HepG2 (cell line): ENCODE data around the gene RPL23. TPM values are rescaled to one million over a fixed set of nuclear protein-coding genes. Genes with fewer than 3 reads are reported as not detected.
A peak's percentile ranks its signal among the peaks of the same experiment; 100 is the strongest.

Experiments used
- AGO1 ChIP-seq: fragments of 200-400 bp; formaldehyde crosslinking; IDR thresholded peaks from 2 replicates; pipeline ENCODE4 v1.6.1; 2017; ENCODE audit warnings: mild to moderate bottlenecking, low read depth, low read length, moderate library complexity; ENCODE audit not compliant: poor library complexity, severe bottlenecking
- CCAR2 ChIP-seq: fragments of 200-400 bp; formaldehyde crosslinking; optimal IDR thresholded peaks from 2 replicates; pipeline ENCODE3; 2018; ENCODE audit warnings: low read depth, mild to moderate bottlenecking, low read length, moderate library complexity
- EHMT2 ChIP-seq: fragments of 200-600 bp; sonication (generic); IDR thresholded peaks from 2 replicates; pipeline ENCODE4 v1.7.0; 2017; ENCODE audit warnings: antibody characterized with exemption, low read depth, low read length, borderline replicate concordance
- ELF1 ChIP-seq: sonication (generic); formaldehyde crosslinking; IDR thresholded peaks from 2 replicates; pipeline ENCODE4 v1.4.0; 2020; ENCODE audit warnings: missing genetic modification reagents
- GFI1 ChIP-seq: sonication (generic); formaldehyde crosslinking; IDR thresholded peaks from 2 replicates; pipeline ENCODE4 v1.5.0; 2020; ENCODE audit warnings: missing genetic modification reagents, mild to moderate bottlenecking, borderline replicate concordance
- HDAC6 ChIP-seq: fragments of 200-600 bp; sonication (generic); IDR thresholded peaks from 2 replicates; pipeline ENCODE4 v1.7.0; 2017; ENCODE audit warnings: mild to moderate bottlenecking, antibody characterized with exemption, low read length, low read depth
- HOXA3 ChIP-seq: sonication (generic); formaldehyde crosslinking; IDR thresholded peaks from 2 replicates; pipeline ENCODE4 v1.5.0; 2020; ENCODE audit warnings: missing genetic modification reagents
- RAD21 ChIP-seq: fragments of 450-650 bp; formaldehyde crosslinking; IDR thresholded peaks from 2 replicates; pipeline ENCODE4 v1.5.0; 2020; ENCODE audit warnings: mild to moderate bottlenecking
- SNAPC2 ChIP-seq: sonication (generic); formaldehyde crosslinking; IDR thresholded peaks from 2 replicates; pipeline ENCODE4 v1.8.1; 2022; ENCODE audit warnings: mild to moderate bottlenecking, missing genetic modification reagents
- ZBTB20 ChIP-seq: sonication (generic); formaldehyde crosslinking; IDR thresholded peaks from 2 replicates; pipeline ENCODE4 v1.8.1; 2023; ENCODE audit warnings: missing genetic modification reagents, low read depth, mild to moderate bottlenecking, borderline replicate concordance
- ZNF101 ChIP-seq: sonication (generic); formaldehyde crosslinking; IDR thresholded peaks from 2 replicates; pipeline ENCODE4 v1.4.0; 2020; ENCODE audit warnings: mild to moderate bottlenecking, low read depth, missing genetic modification reagents, borderline replicate concordance
- ZNF253 ChIP-seq: sonication (generic); formaldehyde crosslinking; IDR thresholded peaks from 2 replicates; pipeline ENCODE4 v1.8.0; 2022; ENCODE audit warnings: mild to moderate bottlenecking, missing genetic modification reagents, borderline replicate concordance
- ZNF468 ChIP-seq: sonication (generic); formaldehyde crosslinking; IDR thresholded peaks from 2 replicates; pipeline ENCODE4 v1.8.0; 2022; ENCODE audit warnings: mild to moderate bottlenecking, moderate library complexity, missing genetic modification reagents
- ZNF775 ChIP-seq: sonication (generic); formaldehyde crosslinking; IDR thresholded peaks from 2 replicates; pipeline ENCODE4 v1.4.0; 2020; ENCODE audit warnings: missing genetic modification reagents, mild to moderate bottlenecking, moderate library complexity, borderline replicate concordance
- polyA plus RNA-seq, 8 experiments: library from polyadenylated mRNA; depleted of rRNA in 3 of 8; stranded (reverse) in 7 of 8; unstranded in 1 of 8; fragments of >200 nt; fragmentation: Illumina TruSeq in 4 of 8; extraction: Trizol in 4 of 8; gene quantifications; 2 replicates each; pipeline versions ENCODE4 v1.2.1 to v1.2.3, GENCODE V29; 2011 to 2016; ENCODE audit warnings: low read depth in 4 of 8, missing spikeins in 1 of 8, mixed read lengths in 1 of 8; ENCODE audit not compliant: insufficient read depth in 1 of 8
- total RNA-seq, 5 experiments: library from RNA; depleted of rRNA; stranded (reverse); fragments of >200 nt; fragmentation: Illumina TruSeq; extraction: Trizol; gene quantifications; 2 replicates each; pipeline ENCODE4 v1.2.3, GENCODE V29; 2016; ENCODE audit warnings: low read depth in 1 of 5
- TF ChIP-seq, protein P1 (sequence below): sonication (generic); formaldehyde crosslinking; IDR thresholded peaks from 2 replicates; pipeline ENCODE4 v1.8.0; 2022; ENCODE audit warnings: mild to moderate bottlenecking, missing genetic modification reagents; ENCODE audit not compliant: insufficient replicate concordance
- TF ChIP-seq, protein P2 (sequence below): sonication (generic); formaldehyde crosslinking; IDR thresholded peaks from 2 replicates; pipeline ENCODE4 v1.5.1; 2020; ENCODE audit warnings: missing genetic modification reagents, mild to moderate bottlenecking, borderline replicate concordance
- TF ChIP-seq, protein P3 (sequence below): sonication (generic); formaldehyde crosslinking; IDR thresholded peaks from 2 replicates; pipeline ENCODE4 v1.8.1; 2023; ENCODE audit warnings: mild to moderate bottlenecking, moderate library complexity, missing genetic modification reagents
- TF ChIP-seq, protein P4 (sequence below): sonication (generic); formaldehyde crosslinking; IDR thresholded peaks from 2 replicates; pipeline ENCODE4 v1.4.0; 2020; ENCODE audit warnings: mild to moderate bottlenecking, missing genetic modification reagents, borderline replicate concordance
- TF ChIP-seq, protein P5 (sequence below): IDR thresholded peaks from 2 replicates; pipeline ENCODE4 v1.6.1; 2012; ENCODE audit warnings: low read depth, low read length, improper control_type of control experiment

The RPL23 gene
- total and polyA plus RNA-seq, 2 of the 13 experiments (the other 11 are each of a cell fraction or from before 2014, with no cell fraction given) = 2,790 to 4,860 TPM

DNA sequence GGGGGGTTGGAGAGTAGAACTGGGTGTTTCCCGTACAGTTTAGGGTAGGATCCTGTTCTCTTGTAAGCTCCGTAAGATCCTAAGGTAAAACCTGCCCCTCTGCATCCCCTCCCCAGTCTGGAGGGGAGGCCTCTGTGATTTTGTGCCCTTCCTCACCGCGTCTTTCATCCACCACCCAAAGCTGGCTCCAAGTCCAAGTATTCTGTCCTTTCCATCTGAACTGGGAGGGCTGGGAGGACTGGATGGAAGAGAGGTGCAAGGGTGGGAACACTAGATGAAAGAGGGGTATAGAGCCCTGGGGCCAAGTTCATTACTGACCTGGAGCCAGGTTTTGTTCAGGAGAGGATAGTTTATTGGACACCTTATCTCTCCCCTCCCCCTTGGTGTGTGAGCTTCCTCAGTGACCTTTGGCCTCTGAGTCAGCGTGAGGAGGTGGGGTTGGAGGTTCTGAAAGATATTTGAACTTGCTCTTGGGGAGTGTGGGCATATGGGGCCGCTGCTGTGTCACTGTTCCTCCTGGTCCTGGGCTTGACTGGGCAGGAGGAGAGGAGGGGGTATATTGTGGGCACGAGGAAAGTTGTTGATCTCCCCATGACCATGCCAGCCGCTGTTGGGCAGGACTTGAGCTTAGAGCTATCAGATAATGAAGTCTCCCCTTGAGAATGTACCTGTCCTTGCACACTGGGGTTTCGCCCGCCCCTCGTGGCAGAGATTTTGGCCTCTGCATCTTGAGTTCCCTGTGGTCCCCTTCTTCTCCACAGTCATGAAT is 17.9 kb upstream of the RPL23 start (continued):
- TF ChIP-seq ZNF468 (CRISPR knock-in tag) (no peak), AGO1 (no peak), EHMT2 (no peak), ZNF101 (CRISPR knock-in tag) (no peak), HDAC6 (no peak), ZNF253 (CRISPR knock-in tag) (no peak), SNAPC2 (CRISPR knock-in tag) (0 out of 2 replicates have a peak, but pooled peaks have one; percentile 65), ZNF775 (CRISPR knock-in tag) (no peak), RAD21 (CRISPR knock-in tag) (peak; percentile 61), ELF1 (CRISPR knock-in tag) (peak; percentile 66), CCAR2 (peak; percentile 60), GFI1 (CRISPR knock-in tag) (peak; percentile 82), ZBTB20 (CRISPR knock-in tag) (peak; percentile 93; the same call in 1 of the 2 replicates), HOXA3 (peak; percentile 80)
- TF ChIP-seq, protein P1, sequence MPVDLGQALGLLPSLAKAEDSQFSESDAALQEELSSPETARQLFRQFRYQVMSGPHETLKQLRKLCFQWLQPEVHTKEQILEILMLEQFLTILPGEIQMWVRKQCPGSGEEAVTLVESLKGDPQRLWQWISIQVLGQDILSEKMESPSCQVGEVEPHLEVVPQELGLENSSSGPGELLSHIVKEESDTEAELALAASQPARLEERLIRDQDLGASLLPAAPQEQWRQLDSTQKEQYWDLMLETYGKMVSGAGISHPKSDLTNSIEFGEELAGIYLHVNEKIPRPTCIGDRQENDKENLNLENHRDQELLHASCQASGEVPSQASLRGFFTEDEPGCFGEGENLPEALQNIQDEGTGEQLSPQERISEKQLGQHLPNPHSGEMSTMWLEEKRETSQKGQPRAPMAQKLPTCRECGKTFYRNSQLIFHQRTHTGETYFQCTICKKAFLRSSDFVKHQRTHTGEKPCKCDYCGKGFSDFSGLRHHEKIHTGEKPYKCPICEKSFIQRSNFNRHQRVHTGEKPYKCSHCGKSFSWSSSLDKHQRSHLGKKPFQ (CRISPR knock-in tag) = peak; percentile 84
- TF ChIP-seq, protein P2, sequence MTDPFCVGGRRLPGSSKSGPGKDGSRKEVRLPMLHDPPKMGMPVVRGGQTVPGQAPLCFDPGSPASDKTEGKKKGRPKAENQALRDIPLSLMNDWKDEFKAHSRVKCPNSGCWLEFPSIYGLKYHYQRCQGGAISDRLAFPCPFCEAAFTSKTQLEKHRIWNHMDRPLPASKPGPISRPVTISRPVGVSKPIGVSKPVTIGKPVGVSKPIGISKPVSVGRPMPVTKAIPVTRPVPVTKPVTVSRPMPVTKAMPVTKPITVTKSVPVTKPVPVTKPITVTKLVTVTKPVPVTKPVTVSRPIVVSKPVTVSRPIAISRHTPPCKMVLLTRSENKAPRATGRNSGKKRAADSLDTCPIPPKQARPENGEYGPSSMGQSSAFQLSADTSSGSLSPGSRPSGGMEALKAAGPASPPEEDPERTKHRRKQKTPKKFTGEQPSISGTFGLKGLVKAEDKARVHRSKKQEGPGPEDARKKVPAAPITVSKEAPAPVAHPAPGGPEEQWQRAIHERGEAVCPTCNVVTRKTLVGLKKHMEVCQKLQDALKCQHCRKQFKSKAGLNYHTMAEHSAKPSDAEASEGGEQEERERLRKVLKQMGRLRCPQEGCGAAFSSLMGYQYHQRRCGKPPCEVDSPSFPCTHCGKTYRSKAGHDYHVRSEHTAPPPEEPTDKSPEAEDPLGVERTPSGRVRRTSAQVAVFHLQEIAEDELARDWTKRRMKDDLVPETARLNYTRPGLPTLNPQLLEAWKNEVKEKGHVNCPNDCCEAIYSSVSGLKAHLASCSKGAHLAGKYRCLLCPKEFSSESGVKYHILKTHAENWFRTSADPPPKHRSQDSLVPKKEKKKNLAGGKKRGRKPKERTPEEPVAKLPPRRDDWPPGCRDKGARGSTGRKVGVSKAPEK = no peak
- TF ChIP-seq, protein P3, sequence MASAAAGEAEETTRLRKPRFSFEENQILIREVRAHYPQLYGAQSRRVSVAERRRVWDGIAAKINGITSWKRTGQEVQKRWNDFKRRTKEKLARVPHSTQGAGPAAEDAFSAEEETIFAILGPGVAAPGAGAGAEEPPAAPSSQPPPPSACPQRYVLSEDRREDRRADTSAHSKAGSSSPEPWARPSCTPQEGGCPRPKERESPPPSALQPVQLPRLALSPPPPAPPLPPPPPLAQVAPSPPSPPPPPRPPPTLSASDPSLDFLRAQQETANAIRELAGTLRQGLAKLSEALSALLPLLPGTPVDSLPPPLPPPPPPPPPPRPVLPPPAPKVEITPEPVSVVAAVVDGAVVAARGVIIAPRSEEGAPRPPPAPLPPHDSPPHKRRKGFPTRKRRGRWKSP (CRISPR knock-in tag) = peak; percentile 85
- TF ChIP-seq, protein P4, sequence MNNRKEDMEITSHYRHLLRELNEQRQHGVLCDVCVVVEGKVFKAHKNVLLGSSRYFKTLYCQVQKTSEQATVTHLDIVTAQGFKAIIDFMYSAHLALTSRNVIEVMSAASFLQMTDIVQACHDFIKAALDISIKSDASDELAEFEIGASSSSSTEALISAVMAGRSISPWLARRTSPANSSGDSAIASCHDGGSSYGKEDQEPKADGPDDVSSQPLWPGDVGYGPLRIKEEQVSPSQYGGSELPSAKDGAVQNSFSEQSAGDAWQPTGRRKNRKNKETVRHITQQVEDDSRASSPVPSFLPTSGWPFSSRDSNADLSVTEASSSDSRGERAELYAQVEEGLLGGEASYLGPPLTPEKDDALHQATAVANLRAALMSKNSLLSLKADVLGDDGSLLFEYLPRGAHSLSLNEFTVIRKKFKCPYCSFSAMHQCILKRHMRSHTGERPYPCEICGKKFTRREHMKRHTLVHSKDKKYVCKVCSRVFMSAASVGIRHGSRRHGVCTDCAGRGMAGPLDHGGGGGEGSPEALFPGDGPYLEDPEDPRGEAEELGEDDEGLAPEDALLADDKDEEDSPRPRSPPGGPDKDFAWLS (CRISPR knock-in tag) = 0 out of 2 replicates have a peak, but pooled peaks have one; percentile 58
- TF ChIP-seq, protein P5, sequence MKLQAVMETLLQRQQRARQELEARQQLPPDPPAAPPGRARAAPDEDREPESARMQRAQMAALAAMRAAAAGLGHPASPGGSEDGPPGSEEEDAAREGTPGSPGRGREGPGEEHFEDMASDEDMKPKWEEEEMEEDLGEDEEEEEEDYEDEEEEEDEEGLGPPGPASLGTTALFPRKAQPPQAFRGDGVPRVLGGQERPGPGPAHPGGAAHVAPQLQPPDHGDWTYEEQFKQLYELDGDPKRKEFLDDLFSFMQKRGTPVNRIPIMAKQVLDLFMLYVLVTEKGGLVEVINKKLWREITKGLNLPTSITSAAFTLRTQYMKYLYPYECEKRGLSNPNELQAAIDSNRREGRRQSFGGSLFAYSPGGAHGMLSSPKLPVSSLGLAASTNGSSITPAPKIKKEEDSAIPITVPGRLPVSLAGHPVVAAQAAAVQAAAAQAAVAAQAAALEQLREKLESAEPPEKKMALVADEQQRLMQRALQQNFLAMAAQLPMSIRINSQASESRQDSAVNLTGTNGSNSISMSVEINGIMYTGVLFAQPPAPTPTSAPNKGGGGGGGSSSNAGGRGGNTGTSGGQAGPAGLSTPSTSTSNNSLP = peak; percentile 89
